Mesendoderm (in vitro differentiated cells): ENCODE data around the gene ARMC8.

Experiments used
- DNase-seq: peaks from one replicate; pipeline ENCODE4 v3.0.0; 2013
- H2AK5ac ChIP-seq: 2 replicates; pipeline ENCODE4 v1.6.1; 2013; ENCODE audit warnings: low read length, inconsistent platforms
- H2BK120ac ChIP-seq: 2 replicates; pipeline ENCODE4 v1.6.1; 2013; ENCODE audit warnings: low read depth, mild to moderate bottlenecking, low read length, moderate library complexity, mixed read lengths
- H2BK15ac ChIP-seq: replicated peaks from 2 replicates; pipeline ENCODE4 v1.6.1; 2013; ENCODE audit warnings: low read depth, mild to moderate bottlenecking, moderate library complexity
- H2BK5ac ChIP-seq: 2 replicates; pipeline ENCODE4 v1.6.1; 2013; ENCODE audit warnings: low read length, inconsistent platforms
- H3K18ac ChIP-seq: 2 replicates; pipeline ENCODE4 v1.6.1; 2013; ENCODE audit warnings: mild to moderate bottlenecking, low read length, mixed read lengths
- H3K23ac ChIP-seq: one replicate; pipeline ENCODE4 v1.6.1; 2013; ENCODE audit warnings: low read length
- H3K27ac ChIP-seq: 2 replicates; pipeline ENCODE4 v1.5.1; 2013; ENCODE audit warnings: low read depth, mild to moderate bottlenecking, inconsistent platforms, low read length, moderate library complexity
- H3K27me3 ChIP-seq: 2 replicates; pipeline ENCODE4 v1.6.1; 2013; ENCODE audit warnings: low read length, control low read depth, mild to moderate bottlenecking, inconsistent platforms; ENCODE audit not compliant: insufficient read depth, poor library complexity
- H3K36me3 ChIP-seq: 2 replicates; pipeline ENCODE4 v1.6.1; 2013; ENCODE audit warnings: low read length, inconsistent platforms; ENCODE audit not compliant: control insufficient read depth, insufficient read depth
- H3K4ac ChIP-seq: one replicate; pipeline ENCODE4 v1.6.1; 2013; ENCODE audit warnings: low read depth, mild to moderate bottlenecking, low read length, moderate library complexity
- H3K4me1 ChIP-seq: 2 replicates; pipeline ENCODE4 v1.6.1; 2013; ENCODE audit warnings: low read depth, low read length, inconsistent platforms; ENCODE audit not compliant: control insufficient read depth
- H3K4me2 ChIP-seq: 2 replicates; pipeline ENCODE4 v1.6.1; 2013; ENCODE audit warnings: low read length
- H3K4me3 ChIP-seq: 2 replicates; pipeline ENCODE4 v1.5.1; 2013; ENCODE audit warnings: mild to moderate bottlenecking, low read length
- H3K56ac ChIP-seq: one replicate; pipeline ENCODE4 v1.6.1; 2013; ENCODE audit warnings: low read length
- H3K79me1 ChIP-seq: 2 replicates; pipeline ENCODE4 v1.6.1; 2013; ENCODE audit warnings: low read length, inconsistent platforms
- H3K79me2 ChIP-seq: 2 replicates; pipeline ENCODE4 v1.6.1; 2013; ENCODE audit warnings: mild to moderate bottlenecking, low read length; ENCODE audit not compliant: control insufficient read depth, insufficient read depth
- H3K9ac ChIP-seq: 2 replicates; pipeline ENCODE4 v1.6.1; 2013; ENCODE audit warnings: low read length, inconsistent platforms
- H4K5ac ChIP-seq: one replicate; pipeline ENCODE4 v1.6.1; 2013; ENCODE audit warnings: low read length
- H4K8ac ChIP-seq: one replicate; pipeline ENCODE4 v1.6.1; 2013; ENCODE audit warnings: low read depth, mild to moderate bottlenecking, control low read depth, low read length, moderate library complexity
- WGBS: extraction: QIAGEN DNeasy Blood & Tissue Kit; methylation state at CpG from one replicate; pipeline ENCODE4 v1.1.7; 2013; ENCODE audit warnings: low lambda C conversion rate, missing lambda C conversion rate; ENCODE audit not compliant: insufficient coverage; ENCODE audit errors: extremely low coverage; 5-methylcytosine and 5-hydroxymethylcytosine counted together

The ARMC8 gene

GRCh38 chr3:138297059-138297607 lies 110.0 kb downstream of the ARMC8 start:
- H2BK120ac ChIP-seq = no peak overlapping the region
- H3K79me1 ChIP-seq = no peaks in the 10 kb centered on the region
- no peak overlapping the region for H3K27ac ChIP-seq
- H3K4me2 ChIP-seq = no peak overlapping the region
- no peak for DNase-seq
- no peak overlapping the region for H2BK5ac ChIP-seq
- no peaks in the 10 kb centered on the region for H3K79me2 ChIP-seq
- H3K36me3 ChIP-seq = no peaks in the 10 kb centered on the region
- H2AK5ac ChIP-seq = no peak overlapping the region
- no peak overlapping the region for H3K9ac ChIP-seq
- no peak overlapping the region for H4K8ac ChIP-seq
- no peak overlapping the region for H3K18ac ChIP-seq
- no peaks in the 10 kb centered on the region for H3K27me3 ChIP-seq
- no peak overlapping the region for H3K4me3 ChIP-seq
- H2BK15ac ChIP-seq = no peak overlapping the region
- no peaks in the 10 kb centered on the region for H3K4me1 ChIP-seq
- H3K23ac ChIP-seq = no peak overlapping the region
- WGBS = no CpG with 5 or more reads among the region's 5 CpGs
- H4K5ac ChIP-seq = no peak overlapping the region
- no peak overlapping the region for H3K56ac ChIP-seq
- H3K4ac ChIP-seq = no peak overlapping the region

- H3K4me2 ChIP-seq = no peak overlapping the region
- H4K5ac ChIP-seq = no peak overlapping the region
- no CpG with 5 or more reads among the region's 1 CpG for WGBS
- no peaks in the 10 kb centered on the region for H3K79me1 ChIP-seq
- no peaks in the 10 kb centered on the region for H3K27me3 ChIP-seq
- DNase-seq = no peak
- no peak overlapping the region for H4K8ac ChIP-seq
- H3K4me3 ChIP-seq = no peak overlapping the region
- no peaks in the 10 kb centered on the region for H3K79me2 ChIP-seq
- no peak overlapping the region for H3K23ac ChIP-seq
- H3K36me3 ChIP-seq = no peaks in the 10 kb centered on the region
- no peak overlapping the region for H3K27ac ChIP-seq
- H3K4me1 ChIP-seq = no peaks in the 10 kb centered on the region
- no peak overlapping the region for H2AK5ac ChIP-seq
- H3K9ac ChIP-seq = no peak overlapping the region
- no peak overlapping the region for H3K4ac ChIP-seq
- no peak overlapping the region for H3K18ac ChIP-seq
- no peak overlapping the region for H3K56ac ChIP-seq
- H2BK15ac ChIP-seq = no peak overlapping the region
- H2BK120ac ChIP-seq = no peak overlapping the region
- H2BK5ac ChIP-seq = no peak overlapping the region
Observed at GRCh38 chr3:138297876-138298275, 110.8 kb downstream of the ARMC8 start.

GRCh38 chr3:138300647-138301046 lies 113.5 kb downstream of the ARMC8 start:
- H2BK5ac ChIP-seq = no peak overlapping the region
- no peak overlapping the region for H3K23ac ChIP-seq
- no peak overlapping the region for H3K9ac ChIP-seq
- H3K27ac ChIP-seq = no peak overlapping the region
- H3K4ac ChIP-seq = no peak overlapping the region
- no peak overlapping the region for H3K56ac ChIP-seq
- no CpG with 5 or more reads among the region's 2 CpGs for WGBS
- H3K18ac ChIP-seq = no peak overlapping the region
- H3K27me3 ChIP-seq = no peaks in the 10 kb centered on the region
- no peak overlapping the region for H3K4me3 ChIP-seq
- no peak overlapping the region for H2BK15ac ChIP-seq
- H3K4me1 ChIP-seq = no peaks in the 10 kb centered on the region
- DNase-seq = no peak
- H2BK120ac ChIP-seq = no peak overlapping the region
- H3K36me3 ChIP-seq = no peaks in the 10 kb centered on the region
- H3K4me2 ChIP-seq = no peak overlapping the region
- no peak overlapping the region for H2AK5ac ChIP-seq
- no peak overlapping the region for H4K8ac ChIP-seq
- H4K5ac ChIP-seq = no peak overlapping the region
- H3K79me2 ChIP-seq = no peaks in the 10 kb centered on the region
- H3K79me1 ChIP-seq = no peaks in the 10 kb centered on the region

GRCh38 chr3:138303474-138303873 lies 116.4 kb downstream of the ARMC8 start:
- Histone ChIP-seq H2BK5ac (no peak overlapping the region), H3K56ac (no peak overlapping the region), H3K79me1 (no peaks in the 10 kb centered on the region), H4K5ac (no peak overlapping the region), H3K4ac (no peak overlapping the region), H3K27me3 (no peaks in the 10 kb centered on the region), H3K18ac (no peak overlapping the region), H2BK15ac (no peak overlapping the region), H3K4me3 (no peak overlapping the region), H2BK120ac (no peak overlapping the region), H2AK5ac (no peak overlapping the region), H3K23ac (no peak overlapping the region), H3K9ac (no peak overlapping the region), H3K79me2 (no peaks in the 10 kb centered on the region), H3K27ac (no peak overlapping the region), H3K4me1 (no peaks in the 10 kb centered on the region), H3K36me3 (no peaks in the 10 kb centered on the region), H3K4me2 (no peak overlapping the region), H4K8ac (no peak overlapping the region)
- no peak for DNase-seq
- no CpG with 5 or more reads among the region's 6 CpGs for WGBS

GRCh38 chr3:138307899-138308298 lies 120.8 kb downstream of the ARMC8 start:
- Histone ChIP-seq H3K4ac (no peak overlapping the region), H3K27me3 (no peaks in the 10 kb centered on the region), H3K4me1 (no peaks in the 10 kb centered on the region), H2BK5ac (no peak overlapping the region), H3K27ac (no peak overlapping the region), H2AK5ac (no peak overlapping the region), H2BK15ac (no peak overlapping the region), H3K4me2 (no peak overlapping the region), H4K5ac (no peak overlapping the region), H3K4me3 (no peak overlapping the region), H4K8ac (no peak overlapping the region), H3K79me2 (no peaks in the 10 kb centered on the region), H2BK120ac (no peak overlapping the region), H3K79me1 (no peaks in the 10 kb centered on the region), H3K36me3 (no peaks in the 10 kb centered on the region), H3K56ac (no peak overlapping the region), H3K18ac (no peak overlapping the region), H3K23ac (no peak overlapping the region), H3K9ac (no peak overlapping the region)
- DNase-seq = no peak
- no CpG with 5 or more reads among the region's 5 CpGs for WGBS

GRCh38 chr3:138308783-138309182 lies 121.7 kb downstream of the ARMC8 start:
- no peak overlapping the region for H3K4me3 ChIP-seq
- H3K4me2 ChIP-seq = no peak overlapping the region
- no peaks in the 10 kb centered on the region for H3K4me1 ChIP-seq
- no peaks in the 10 kb centered on the region for H3K36me3 ChIP-seq
- H3K79me1 ChIP-seq = no peaks in the 10 kb centered on the region
- no peaks in the 10 kb centered on the region for H3K27me3 ChIP-seq
- DNase-seq = no peak
- H3K27ac ChIP-seq = no peak overlapping the region
- no peak overlapping the region for H2BK5ac ChIP-seq
- H2BK120ac ChIP-seq = no peak overlapping the region
- H2BK15ac ChIP-seq = no peak overlapping the region
- no peak overlapping the region for H3K4ac ChIP-seq
- no peak overlapping the region for H3K23ac ChIP-seq
- no peak overlapping the region for H2AK5ac ChIP-seq
- H3K9ac ChIP-seq = no peak overlapping the region
- H4K8ac ChIP-seq = no peak overlapping the region
- H4K5ac ChIP-seq = no peak overlapping the region
- no peak overlapping the region for H3K56ac ChIP-seq
- H3K18ac ChIP-seq = no peak overlapping the region
- H3K79me2 ChIP-seq = no peaks in the 10 kb centered on the region
